Gastroesophageal sphincter (tissue), 3 donors: ENCODE measurements around the gene NEDD4.

ENCODE experiments used
- EP300 ChIP-seq: sonication (generic); formaldehyde crosslinking; IDR thresholded peaks from one replicate; pipeline ENCODE4 v1.6.1; 2017; ENCODE audit warnings: antibody characterized with exemption, mild to moderate bottlenecking
- POLR2A ChIP-seq, 2 donors: fragments of 450-650 bp; IDR thresholded peaks; one replicate each; pipeline ENCODE4 v1.6.1; 2017; ENCODE audit warnings: antibody characterized with exemption in 2 of 2, mild to moderate bottlenecking in 2 of 2, moderate library complexity in 1 of 2
- POLR2AphosphoS5 ChIP-seq: sonication (generic); formaldehyde crosslinking; IDR thresholded peaks from one replicate; pipeline ENCODE4 v1.6.1; 2017; ENCODE audit warnings: antibody characterized with exemption
- TF ChIP-seq, protein P1 (sequence below), 4 experiments: fragments of 200-600 bp in 2 of 4; fragments of 450-650 bp in 2 of 4; sonication (generic) in 1 of 4; IDR thresholded peaks; one replicate each; pipeline ENCODE4 v1.5.1; 2017 to 2019; ENCODE audit warnings: antibody characterized with exemption in 4 of 4, mild to moderate bottlenecking in 2 of 4, moderate library complexity in 2 of 4

DNA sequence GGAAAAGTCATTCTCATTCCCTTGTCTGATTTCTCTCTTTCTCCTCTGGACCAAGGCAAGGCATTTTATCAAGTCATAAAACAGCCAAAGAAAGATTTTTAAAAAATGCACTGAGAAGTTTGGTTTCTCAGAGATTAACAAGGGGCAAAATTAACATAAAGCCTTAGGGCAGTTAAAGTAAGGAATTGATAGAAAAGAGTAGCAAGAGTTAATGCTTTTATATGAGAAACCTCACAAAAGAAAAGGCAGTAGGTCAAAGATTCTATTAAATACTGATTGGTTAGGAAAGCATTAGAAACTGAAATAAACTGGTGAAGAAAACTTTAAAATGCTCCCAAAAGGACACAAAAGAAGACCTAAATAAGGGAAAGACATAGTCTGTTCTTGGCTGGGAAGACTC is 129.5 kb downstream of the NEDD4 start:
- TF ChIP-seq EP300 (no peak), POLR2A (IDR thresholded peaks at IDR 0.05) (no peak), POLR2AphosphoS5 (no peak)
- TF ChIP-seq, protein P1, sequence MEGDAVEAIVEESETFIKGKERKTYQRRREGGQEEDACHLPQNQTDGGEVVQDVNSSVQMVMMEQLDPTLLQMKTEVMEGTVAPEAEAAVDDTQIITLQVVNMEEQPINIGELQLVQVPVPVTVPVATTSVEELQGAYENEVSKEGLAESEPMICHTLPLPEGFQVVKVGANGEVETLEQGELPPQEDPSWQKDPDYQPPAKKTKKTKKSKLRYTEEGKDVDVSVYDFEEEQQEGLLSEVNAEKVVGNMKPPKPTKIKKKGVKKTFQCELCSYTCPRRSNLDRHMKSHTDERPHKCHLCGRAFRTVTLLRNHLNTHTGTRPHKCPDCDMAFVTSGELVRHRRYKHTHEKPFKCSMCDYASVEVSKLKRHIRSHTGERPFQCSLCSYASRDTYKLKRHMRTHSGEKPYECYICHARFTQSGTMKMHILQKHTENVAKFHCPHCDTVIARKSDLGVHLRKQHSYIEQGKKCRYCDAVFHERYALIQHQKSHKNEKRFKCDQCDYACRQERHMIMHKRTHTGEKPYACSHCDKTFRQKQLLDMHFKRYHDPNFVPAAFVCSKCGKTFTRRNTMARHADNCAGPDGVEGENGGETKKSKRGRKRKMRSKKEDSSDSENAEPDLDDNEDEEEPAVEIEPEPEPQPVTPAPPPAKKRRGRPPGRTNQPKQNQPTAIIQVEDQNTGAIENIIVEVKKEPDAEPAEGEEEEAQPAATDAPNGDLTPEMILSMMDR (IDR thresholded peaks at IDR 0.05) = no peak
